Thymus (tissue), 11 donors: ENCODE results near the gene MYBPHL. TPM values are rescaled to one million over a fixed set of nuclear protein-coding genes. Genes with fewer than 3 reads are reported as not detected.

Source experiments
- DNase-seq, 9 donors: peaks; one replicate each; pipeline ENCODE4 v3.0.0-alpha.2; 2013; ENCODE audit warnings: low spot score in 9 of 9, low read depth in 6 of 9, missing footprints in 1 of 9
- H3K27ac ChIP-seq, 2 donors: one replicate each; pipeline ENCODE4 v1.5.1; 2013; ENCODE audit warnings: control low read depth in 1 of 2, low read depth in 1 of 2, low read length in 1 of 2, mild to moderate bottlenecking in 1 of 2, moderate library complexity in 1 of 2
- H3K27me3 ChIP-seq, 2 donors: one replicate each; pipeline ENCODE4 v1.5.1; 2013; ENCODE audit warnings: low read length in 1 of 2; ENCODE audit not compliant: control insufficient read depth in 2 of 2, insufficient read depth in 1 of 2
- H3K36me3 ChIP-seq, 2 donors: one replicate each; pipeline ENCODE4 v1.5.1; 2013; ENCODE audit warnings: low read length in 1 of 2, mild to moderate bottlenecking in 1 of 2, moderate library complexity in 1 of 2; ENCODE audit not compliant: control insufficient read depth in 2 of 2, insufficient read depth in 2 of 2
- H3K4me1 ChIP-seq, 2 donors: one replicate each; pipeline ENCODE4 v1.5.1; 2013; ENCODE audit warnings: low read length in 2 of 2; ENCODE audit not compliant: control insufficient read depth in 2 of 2, insufficient read depth in 2 of 2
- H3K4me3 ChIP-seq, 2 donors: one replicate each; pipeline ENCODE4 v1.5.1; 2013; ENCODE audit warnings: low read length in 2 of 2, control low read depth in 1 of 2, mild to moderate bottlenecking in 1 of 2
- H3K9me3 ChIP-seq, 2 donors: one replicate each; pipeline ENCODE4 v1.5.1; 2013; ENCODE audit warnings: low read length in 1 of 2, mild to moderate bottlenecking in 1 of 2; ENCODE audit not compliant: control insufficient read depth in 2 of 2, insufficient read depth in 1 of 2
- WGBS: extraction: QIAGEN DNeasy Blood & Tissue Kit; methylation state at CpG from one replicate; pipeline ENCODE4 v1.1.7; 2013; 5-methylcytosine and 5-hydroxymethylcytosine counted together
- polyA plus RNA-seq: library from polyadenylated mRNA; stranded (reverse); fragments of 200-250 nt; gene quantifications from one replicate; pipeline ENCODE4 v1.2.3, GENCODE V29; 2013
- total RNA-seq: library from RNA; stranded (reverse); fragments of 120-200 nt; gene quantifications from one replicate; pipeline ENCODE4 v1.2.4, GENCODE V29; 2013
- donor health status: healthy.

MYBPHL gene
- total and polyA plus RNA-seq, 2 donors = 0.09 to 0.43 TPM

- no peak for DNase-seq
- WGBS = 96% methylated on average over 7 of the region's 7 CpGs
- Histone ChIP-seq H3K27ac (no peak overlapping the region), H3K36me3 (no peaks in the 10 kb centered on the region), H3K4me1 (peaks cover 9 to 14% of the 10 kb centered on the region in 2 donors), H3K9me3 (peaks cover 0 to 13% of the 10 kb centered on the region in 2 donors), H3K27me3 (peaks cover 10 to 58% of the 10 kb centered on the region in 2 donors), H3K4me3 (no peak overlapping the region)
Measured at GRCh38 chr1:109246141-109246551, 60.7 kb downstream of the MYBPHL start.

- peaks cover 2% of the 10 kb centered on the region in 2 donors for H3K36me3 ChIP-seq
- H3K4me1 ChIP-seq = peaks cover under 1 to 9% of the 10 kb centered on the region in 2 donors
- no peak for DNase-seq
- WGBS = 94% methylated on average over 8 of the region's 8 CpGs
- peaks cover 0 to 3% of the 10 kb centered on the region in 2 donors for H3K9me3 ChIP-seq
- H3K4me3 ChIP-seq = no peak overlapping the region
- no peak overlapping the region for H3K27ac ChIP-seq
- H3K27me3 ChIP-seq = peaks cover 0 to 49% of the 10 kb centered on the region in 2 donors
Measured at GRCh38 chr1:109243860-109244552, 62.8 kb downstream of the MYBPHL start.

GRCh38 chr1:109243221-109243620 is 63.6 kb downstream of the MYBPHL start:
- peaks cover 0 to 4% of the 10 kb centered on the region in 2 donors for H3K4me1 ChIP-seq
- H3K27me3 ChIP-seq = peaks cover 0 to 41% of the 10 kb centered on the region in 2 donors
- peaks cover 10% of the 10 kb centered on the region in 2 donors for H3K36me3 ChIP-seq
- H3K9me3 ChIP-seq = no peaks in the 10 kb centered on the region
- no peak overlapping the region for H3K4me3 ChIP-seq
- no peak overlapping the region for H3K27ac ChIP-seq
- DNase-seq = no peak
- 84% methylated on average over 5 of the region's 5 CpGs for WGBS

GRCh38 chr1:109242387-109242786 is 64.4 kb downstream of the MYBPHL start:
- peaks cover 0 to 4% of the 10 kb centered on the region in 2 donors for H3K4me1 ChIP-seq
- 75% methylated on average over 7 of the region's 7 CpGs for WGBS
- no peak overlapping the region for H3K4me3 ChIP-seq
- DNase-seq = no peak
- no peak overlapping the region for H3K27ac ChIP-seq
- H3K9me3 ChIP-seq = no peaks in the 10 kb centered on the region
- H3K27me3 ChIP-seq = peaks cover 0 to 36% of the 10 kb centered on the region in 2 donors
- H3K36me3 ChIP-seq = peaks cover 18 to 19% of the 10 kb centered on the region in 2 donors

Other genes starting within 250 kb of the MYBPHL start
- gene TAF13, start 231.0 kb downstream of the MYBPHL start, total RNA-seq = 14.8 TPM
- gene TAF13, start 231.0 kb downstream of the MYBPHL start, polyA plus RNA-seq = 40.6 TPM
- 24.9 TPM for gene TMEM167B, start 216.2 kb downstream of the MYBPHL start, total RNA-seq
- gene TMEM167B, start 216.2 kb downstream of the MYBPHL start, polyA plus RNA-seq = 30.0 TPM
- gene ELAPOR1, start 192.9 kb downstream of the MYBPHL start, total RNA-seq = 1.3 TPM
- 1.2 TPM for gene ELAPOR1, start 192.9 kb downstream of the MYBPHL start, polyA plus RNA-seq
- gene SARS1, start 93.1 kb downstream of the MYBPHL start, total RNA-seq = 109 TPM
- 72.2 TPM for gene SARS1, start 93.1 kb downstream of the MYBPHL start, polyA plus RNA-seq
- gene CELSR2, start 57.5 kb downstream of the MYBPHL start, total RNA-seq = 1.2 TPM
- 2.5 TPM for gene CELSR2, start 57.5 kb downstream of the MYBPHL start, polyA plus RNA-seq
- 16.6 TPM for gene PSRC1, start 23.9 kb downstream of the MYBPHL start, total RNA-seq
- gene PSRC1, start 23.9 kb downstream of the MYBPHL start, polyA plus RNA-seq = 5.8 TPM
- 3.6 TPM for gene SORT1, start 90.9 kb upstream of the MYBPHL start, total RNA-seq
- 10.3 TPM for gene SORT1, start 90.9 kb upstream of the MYBPHL start, polyA plus RNA-seq
- 144 TPM for gene PSMA5, start 119.4 kb upstream of the MYBPHL start, total RNA-seq
- gene PSMA5, start 119.4 kb upstream of the MYBPHL start, polyA plus RNA-seq = 72.3 TPM
- gene SYPL2, start 159.5 kb upstream of the MYBPHL start, total RNA-seq = 0.05 TPM
- 0.34 TPM for gene SYPL2, start 159.5 kb upstream of the MYBPHL start, polyA plus RNA-seq
- gene ATXN7L2, start 176.9 kb upstream of the MYBPHL start, total RNA-seq = 5.4 TPM
- 19.6 TPM for gene ATXN7L2, start 176.9 kb upstream of the MYBPHL start, polyA plus RNA-seq
- 3.3 TPM for gene CYB561D1, start 187.1 kb upstream of the MYBPHL start, total RNA-seq
- 9.4 TPM for gene CYB561D1, start 187.1 kb upstream of the MYBPHL start, polyA plus RNA-seq
- gene AMIGO1, start 202.7 kb upstream of the MYBPHL start, total RNA-seq = 2.5 TPM
- gene AMIGO1, start 202.7 kb upstream of the MYBPHL start, polyA plus RNA-seq = 2.3 TPM
- 0.42 TPM for gene GPR61, start 232.9 kb upstream of the MYBPHL start, total RNA-seq
- gene GPR61, start 232.9 kb upstream of the MYBPHL start, polyA plus RNA-seq = 0.07 TPM
- gene GNAI3, start 241.6 kb upstream of the MYBPHL start, total RNA-seq = 7.7 TPM
- 4.7 TPM for gene GNAI3, start 241.6 kb upstream of the MYBPHL start, polyA plus RNA-seq